SU-DHL-6 (cell line): ENCODE measurements around the gene POLR2A.

ENCODE experiments used
- H2AFZ ChIP-seq: fragments of 200-600 bp; sonication (generic); 2 replicates; pipeline ENCODE4 v1.6.1; 2014; ENCODE audit warnings: low read depth, mild to moderate bottlenecking, moderate library complexity, mixed read lengths, antibody characterized with exemption, low read length; ENCODE audit not compliant: severe bottlenecking
- H3F3A ChIP-seq: fragments of 200-600 bp; shearing (Covaris generic); 2 replicates; pipeline ENCODE4 v1.6.0; 2016; ENCODE audit warnings: antibody characterized with exemption, mild to moderate bottlenecking; ENCODE audit not compliant: insufficient read depth
- H3K27ac ChIP-seq: fragments of 200-600 bp; sonication (generic); 2 replicates; pipeline ENCODE4 v1.5.1; 2016; ENCODE audit warnings: low read depth, mild to moderate bottlenecking, low read length, moderate library complexity, mixed read lengths
- H3K27me3 ChIP-seq: fragments of 200-600 bp; sonication (generic), shearing (Covaris generic); 2 replicates; pipeline ENCODE4 v1.6.0; 2014; ENCODE audit warnings: mild to moderate bottlenecking, low read length
- H3K36me3 ChIP-seq: fragments of 200-600 bp; sonication (generic); 2 replicates; pipeline ENCODE4 v1.6.1; 2014; ENCODE audit warnings: mild to moderate bottlenecking, low read length, mixed read lengths
- H3K4me2 ChIP-seq: fragments of 300-600, 200-600 bp; shearing (Covaris generic), sonication (generic); 2 replicates; pipeline ENCODE4 v1.6.0; 2014; ENCODE audit warnings: low read length, low read depth, mild to moderate bottlenecking; ENCODE audit not compliant: poor library complexity, severe bottlenecking
- H3K4me3 ChIP-seq: fragments of 200-600 bp; sonication (generic); 2 replicates; pipeline ENCODE4 v1.5.1; 2014; ENCODE audit warnings: antibody characterized with exemption, low read length, mild to moderate bottlenecking, mixed read lengths; ENCODE audit not compliant: insufficient read depth, poor library complexity, severe bottlenecking
- H3K79me2 ChIP-seq: fragments of 200-600 bp; sonication (generic); 2 replicates; pipeline ENCODE4 v1.6.1; 2014; ENCODE audit warnings: mild to moderate bottlenecking, low read length, moderate library complexity; ENCODE audit not compliant: insufficient read depth
- H3K9ac ChIP-seq: fragments of 200-600 bp; sonication (generic); 2 replicates; pipeline ENCODE4 v1.7.0; 2014; ENCODE audit warnings: mild to moderate bottlenecking, low read length
- H3K9me2 ChIP-seq: fragments of 200-600 bp; sonication (generic); replicated peaks from 2 replicates; pipeline ENCODE4 v1.6.1; 2014; ENCODE audit warnings: low read length; ENCODE audit not compliant: insufficient read depth
- H3K9me3 ChIP-seq: fragments of 200-600 bp; sonication (generic); 2 replicates; pipeline ENCODE4 v1.6.1; 2014; ENCODE audit warnings: low read length, mixed read lengths; ENCODE audit not compliant: insufficient read depth
- H4K20me1 ChIP-seq: fragments of 200-600 bp; sonication (generic); 2 replicates; pipeline ENCODE4 v1.6.1; 2014; ENCODE audit warnings: low read depth, mild to moderate bottlenecking, antibody characterized with exemption, low read length, moderate library complexity, mixed read lengths
- EZH2phosphoT487 ChIP-seq: fragments of 200-600 bp; sonication (generic), shearing (Covaris generic); conservative IDR thresholded peaks from 2 replicates; pipeline ENCODE4 v1.6.1; 2018; ENCODE audit warnings: mild to moderate bottlenecking, antibody characterized with exemption, low read length, moderate library complexity, mixed read lengths
- TF ChIP-seq, protein P1 (sequence below): fragments of 200-600 bp; sonication (generic); IDR thresholded peaks from one replicate; pipeline ENCODE4 v1.5.1; 2017; ENCODE audit warnings: antibody characterized with exemption, mild to moderate bottlenecking, low read length, moderate library complexity; ENCODE audit not compliant: insufficient read depth, poor library complexity, severe bottlenecking

The POLR2A gene

DNA sequence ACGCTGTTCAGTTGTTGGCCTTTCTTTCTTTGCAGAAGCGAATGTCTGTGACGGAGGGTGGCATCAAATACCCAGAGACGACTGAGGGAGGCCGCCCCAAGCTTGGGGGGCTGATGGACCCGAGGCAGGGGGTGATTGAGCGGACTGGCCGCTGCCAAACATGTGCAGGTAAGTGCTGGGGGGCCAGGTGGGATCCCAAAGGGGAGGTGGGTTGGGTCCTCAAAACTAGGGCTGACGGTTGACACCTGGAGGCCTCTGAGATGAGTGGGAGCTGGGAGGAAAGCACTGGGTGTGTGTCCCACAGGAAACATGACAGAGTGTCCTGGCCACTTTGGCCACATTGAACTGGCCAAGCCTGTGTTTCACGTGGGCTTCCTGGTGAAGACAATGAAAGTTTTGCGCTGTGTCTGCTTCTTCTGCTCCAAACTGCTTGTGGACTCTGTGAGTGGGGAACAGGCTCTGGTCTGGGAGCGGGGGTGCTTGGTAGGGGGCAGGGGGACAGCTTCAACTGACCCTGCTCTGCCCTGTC, 11.8 kb downstream of the POLR2A start:
- no peak overlapping the region for H2AFZ ChIP-seq
- H3K4me3 ChIP-seq = no peak overlapping the region
- H3F3A ChIP-seq = no peaks in the 10 kb centered on the region
- no peaks in the 10 kb centered on the region for H3K27me3 ChIP-seq
- H4K20me1 ChIP-seq = 0 out of 2 replicates have a peak, but pooled peaks cover 3% of the 10 kb centered on the region
- H3K9me2 ChIP-seq = no peaks in the 10 kb centered on the region
- peaks cover 53% of the 10 kb centered on the region for H3K79me2 ChIP-seq
- no peak overlapping the region for H3K27ac ChIP-seq
- no peak overlapping the region for H3K4me2 ChIP-seq
- peaks cover 5% of the 10 kb centered on the region for H3K36me3 ChIP-seq
- H3K9ac ChIP-seq = no peak overlapping the region
- H3K9me3 ChIP-seq = no peaks in the 10 kb centered on the region
- TF ChIP-seq, protein P1, sequence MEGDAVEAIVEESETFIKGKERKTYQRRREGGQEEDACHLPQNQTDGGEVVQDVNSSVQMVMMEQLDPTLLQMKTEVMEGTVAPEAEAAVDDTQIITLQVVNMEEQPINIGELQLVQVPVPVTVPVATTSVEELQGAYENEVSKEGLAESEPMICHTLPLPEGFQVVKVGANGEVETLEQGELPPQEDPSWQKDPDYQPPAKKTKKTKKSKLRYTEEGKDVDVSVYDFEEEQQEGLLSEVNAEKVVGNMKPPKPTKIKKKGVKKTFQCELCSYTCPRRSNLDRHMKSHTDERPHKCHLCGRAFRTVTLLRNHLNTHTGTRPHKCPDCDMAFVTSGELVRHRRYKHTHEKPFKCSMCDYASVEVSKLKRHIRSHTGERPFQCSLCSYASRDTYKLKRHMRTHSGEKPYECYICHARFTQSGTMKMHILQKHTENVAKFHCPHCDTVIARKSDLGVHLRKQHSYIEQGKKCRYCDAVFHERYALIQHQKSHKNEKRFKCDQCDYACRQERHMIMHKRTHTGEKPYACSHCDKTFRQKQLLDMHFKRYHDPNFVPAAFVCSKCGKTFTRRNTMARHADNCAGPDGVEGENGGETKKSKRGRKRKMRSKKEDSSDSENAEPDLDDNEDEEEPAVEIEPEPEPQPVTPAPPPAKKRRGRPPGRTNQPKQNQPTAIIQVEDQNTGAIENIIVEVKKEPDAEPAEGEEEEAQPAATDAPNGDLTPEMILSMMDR = no peak
- TF ChIP-seq EZH2phosphoT487 = no peak

DNA sequence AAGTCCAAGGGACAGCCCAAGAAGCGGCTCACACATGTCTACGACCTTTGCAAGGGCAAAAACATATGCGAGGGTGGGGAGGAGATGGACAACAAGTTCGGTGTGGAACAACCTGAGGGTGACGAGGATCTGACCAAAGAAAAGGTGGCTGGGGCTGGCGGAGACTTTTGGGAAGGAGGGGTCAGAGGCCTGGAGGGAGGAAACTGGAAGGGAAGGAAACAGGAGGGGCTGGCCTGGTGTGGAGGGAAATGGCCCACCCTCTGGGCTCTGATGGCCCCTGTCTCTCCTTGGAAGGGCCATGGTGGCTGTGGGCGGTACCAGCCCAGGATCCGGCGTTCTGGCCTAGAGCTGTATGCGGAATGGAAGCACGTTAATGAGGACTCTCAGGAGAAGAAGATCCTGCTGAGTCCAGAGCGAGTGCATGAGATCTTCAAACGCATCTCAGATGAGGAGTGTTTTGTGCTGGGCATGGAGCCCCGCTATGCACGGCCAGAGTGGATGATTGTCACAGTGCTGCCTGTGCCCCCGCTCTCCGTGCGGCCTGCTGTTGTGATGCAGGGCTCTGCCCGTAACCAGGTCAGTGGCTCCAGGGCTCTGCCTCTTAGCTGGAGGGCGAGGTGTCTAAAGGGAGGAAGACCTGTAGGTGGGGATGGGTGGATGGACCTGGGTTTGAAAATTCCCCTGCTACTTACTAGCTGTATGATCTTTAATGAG, 12.5 kb downstream of the POLR2A start:
- Histone ChIP-seq H4K20me1 (0 out of 2 replicates have a peak, but pooled peaks cover 3% of the 10 kb centered on the region), H3K9ac (no peak overlapping the region), H3K4me3 (no peak overlapping the region), H2AFZ (no peak overlapping the region), H3K9me2 (no peaks in the 10 kb centered on the region), H3F3A (no peaks in the 10 kb centered on the region), H3K27me3 (no peaks in the 10 kb centered on the region), H3K79me2 (peaks cover 46% of the 10 kb centered on the region), H3K36me3 (peaks cover 5% of the 10 kb centered on the region), H3K27ac (no peak overlapping the region), H3K9me3 (no peaks in the 10 kb centered on the region), H3K4me2 (no peak overlapping the region)
- TF ChIP-seq, protein P1 = no peak

DNA sequence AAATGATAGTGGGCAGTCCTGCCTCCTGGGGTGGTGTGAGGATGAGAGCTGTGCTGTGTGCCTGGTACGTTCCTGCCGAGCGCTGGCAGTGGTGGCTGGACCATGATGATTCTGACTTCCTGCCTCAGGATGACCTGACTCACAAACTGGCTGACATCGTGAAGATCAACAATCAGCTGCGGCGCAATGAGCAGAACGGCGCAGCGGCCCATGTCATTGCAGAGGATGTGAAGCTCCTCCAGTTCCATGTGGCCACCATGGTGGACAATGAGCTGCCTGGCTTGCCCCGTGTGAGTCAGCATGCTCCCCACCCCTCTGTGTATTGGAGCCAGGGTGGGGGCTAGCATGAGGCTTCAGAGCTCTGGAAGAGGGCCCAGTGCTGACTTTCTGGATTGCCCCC, 13.1 kb downstream of the POLR2A start:
- H2AFZ ChIP-seq = no peak overlapping the region
- H3K36me3 ChIP-seq = peaks cover 5% of the 10 kb centered on the region
- H3K79me2 ChIP-seq = peaks cover 40% of the 10 kb centered on the region
- no peaks in the 10 kb centered on the region for H3K9me3 ChIP-seq
- H3K9me2 ChIP-seq = no peaks in the 10 kb centered on the region
- H3K27me3 ChIP-seq = no peaks in the 10 kb centered on the region
- no peak overlapping the region for H3K4me3 ChIP-seq
- no peaks in the 10 kb centered on the region for H3F3A ChIP-seq
- no peak overlapping the region for H3K27ac ChIP-seq
- TF ChIP-seq, protein P1 = no peak
- no peak for TF ChIP-seq EZH2phosphoT487
- no peak overlapping the region for H3K9ac ChIP-seq
- 0 out of 2 replicates have a peak, but pooled peaks cover 3% of the 10 kb centered on the region for H4K20me1 ChIP-seq
- H3K4me2 ChIP-seq = no peak overlapping the region
